KMS-11 (cell line): ENCODE data around the gene DMAC2.
"Not testable (repeated sequence)": the region's sequence is repeated elsewhere in the genome, so short reads cannot be mapped to it uniquely, and the experiment has no call there.

Source experiments
- H2AFZ ChIP-seq: fragments of 200-600 bp; sonication (generic); 2 replicates; pipeline ENCODE4 v1.6.1; 2016; ENCODE audit warnings: antibody characterized with exemption, mixed run types, low read depth
- H3K27ac ChIP-seq: fragments of 200-600 bp; sonication (generic); 2 replicates; pipeline ENCODE4 v1.6.1; 2016; ENCODE audit warnings: mild to moderate bottlenecking, mixed run types
- H3K27me3 ChIP-seq: fragments of 200-600 bp; sonication (generic); 2 replicates; pipeline ENCODE4 v1.6.1; 2017; ENCODE audit warnings: mild to moderate bottlenecking, low read depth, mixed run types, moderate library complexity; ENCODE audit not compliant: insufficient read depth
- H3K36me3 ChIP-seq: fragments of 200-600 bp; sonication (generic); 2 replicates; pipeline ENCODE4 v1.6.1; 2017; ENCODE audit warnings: mild to moderate bottlenecking, mixed run types; ENCODE audit not compliant: insufficient read depth
- H3K4me1 ChIP-seq: fragments of 200-600 bp; sonication (generic); 2 replicates; pipeline ENCODE4 v1.6.1; 2016; ENCODE audit warnings: mild to moderate bottlenecking, low read depth, mixed run types; ENCODE audit not compliant: poor library complexity, severe bottlenecking
- H3K4me2 ChIP-seq: fragments of 200-600 bp; sonication (generic); 2 replicates; pipeline ENCODE4 v1.7.0; 2016; ENCODE audit warnings: mild to moderate bottlenecking, mixed run types
- H3K4me3 ChIP-seq: fragments of 200-600 bp; sonication (generic); IDR thresholded peaks from 2 replicates; pipeline ENCODE4 v1.6.1; 2017; ENCODE audit warnings: low read depth, low read length, mixed read lengths; ENCODE audit not compliant: insufficient read depth
- H3K79me2 ChIP-seq: fragments of 200-600 bp; sonication (generic); 2 replicates; pipeline ENCODE4 v1.6.1; 2016; ENCODE audit warnings: low read depth, mixed run types; ENCODE audit not compliant: insufficient read depth
- H3K9ac ChIP-seq: fragments of 200-600 bp; sonication (generic); 2 replicates; pipeline ENCODE4 v1.6.1; 2016; ENCODE audit warnings: mild to moderate bottlenecking, mixed run types
- H4K20me1 ChIP-seq: fragments of 200-600 bp; sonication (generic); 2 replicates; pipeline ENCODE4 v1.6.1; 2016; ENCODE audit warnings: mild to moderate bottlenecking, mixed run types; ENCODE audit not compliant: insufficient read depth
- CTCF ChIP-seq: fragments of 200-600 bp; sonication (generic); conservative IDR thresholded peaks from 2 replicates; pipeline ENCODE4 v1.6.1; 2017; ENCODE audit warnings: low read depth, mild to moderate bottlenecking, antibody characterized with exemption, low read length, moderate library complexity, mixed read lengths

Gene DMAC2

GRCh38 chr19:41437944-41438574, 1.7 kb downstream of the DMAC2 start:
- no peak overlapping the region for H3K9ac ChIP-seq
- no peak overlapping the region for H2AFZ ChIP-seq
- no peaks in the 10 kb centered on the region; the same call in 1 of the 2 replicates for H3K27me3 ChIP-seq
- no peaks in the 10 kb centered on the region for H4K20me1 ChIP-seq
- no peak for TF ChIP-seq CTCF
- no peaks in the 10 kb centered on the region for H3K36me3 ChIP-seq
- peaks cover 15% of the 10 kb centered on the region for H3K4me1 ChIP-seq
- no peak overlapping the region for H3K27ac ChIP-seq
- no peak overlapping the region for H3K4me3 ChIP-seq
- H3K79me2 ChIP-seq, result peaks cover 12% of the 10 kb centered on the region; the same call in 1 of the 2 replicates
- H3K4me2 ChIP-seq, result peak overlapping the region; percentile 66; the same call in 1 of the 2 replicates

- H3K79me2 ChIP-seq, result peaks cover 12% of the 10 kb centered on the region; the same call in 1 of the 2 replicates
- no peak overlapping the region for H3K27ac ChIP-seq
- no peak overlapping the region for H3K4me2 ChIP-seq
- no peak overlapping the region for H3K9ac ChIP-seq
- H3K4me3 ChIP-seq, result no peak overlapping the region
- no peaks in the 10 kb centered on the region for H3K36me3 ChIP-seq
- peaks cover 15% of the 10 kb centered on the region for H3K4me1 ChIP-seq
- H2AFZ ChIP-seq, result no peak overlapping the region
- H3K27me3 ChIP-seq, result no peaks in the 10 kb centered on the region
- TF ChIP-seq CTCF, result no peak
- no peaks in the 10 kb centered on the region for H4K20me1 ChIP-seq
Measured at GRCh38 chr19:41436674-41436951, 3.1 kb downstream of the DMAC2 start.

- Histone ChIP-seq H3K4me1 (peaks cover 15% of the 10 kb centered on the region), H4K20me1 (no peaks in the 10 kb centered on the region), H3K9ac (no peak overlapping the region), H3K36me3 (no peaks in the 10 kb centered on the region), H3K4me2 (no peak overlapping the region), H3K27ac (no peak overlapping the region), H2AFZ (no peak overlapping the region), H3K4me3 (no peak overlapping the region), H3K27me3 (no peaks in the 10 kb centered on the region), H3K79me2 (peaks cover 12% of the 10 kb centered on the region; the same call in 1 of the 2 replicates)
- TF ChIP-seq CTCF, result no peak
Measured at GRCh38 chr19:41435936-41436673, 3.6 kb downstream of the DMAC2 start.

- not testable (repeated sequence) for H3K9ac ChIP-seq, H3K27ac ChIP-seq, H4K20me1 ChIP-seq, H3K27me3 ChIP-seq, H3K36me3 ChIP-seq, H3K4me2 ChIP-seq, H2AFZ ChIP-seq, H3K4me3 ChIP-seq
- peaks cover 11% of the 10 kb centered on the region for H3K4me1 ChIP-seq
- peaks cover 12% of the 10 kb centered on the region; the same call in 1 of the 2 replicates for H3K79me2 ChIP-seq
Measured at GRCh38 chr19:41435376-41435775, 4.3 kb downstream of the DMAC2 start.

- Histone ChIP-seq H3K4me1 (peaks cover 7% of the 10 kb centered on the region), H3K4me3 (no peak overlapping the region), H3K27ac (no peak overlapping the region), H3K4me2 (no peak overlapping the region), H3K27me3 (no peaks in the 10 kb centered on the region), H3K9ac (no peak overlapping the region), H4K20me1 (no peaks in the 10 kb centered on the region), H3K36me3 (no peaks in the 10 kb centered on the region), H3K79me2 (peaks cover 12% of the 10 kb centered on the region; the same call in 1 of the 2 replicates), H2AFZ (no peak overlapping the region)
- no peak for TF ChIP-seq CTCF
Measured at GRCh38 chr19:41434450-41434849, 5.3 kb downstream of the DMAC2 start.
